Epithelial cell of prostate (primary cell): ENCODE data around the gene MAGEA2B.
"Not testable (repeated sequence)": the region's sequence is repeated elsewhere in the genome, so short reads cannot be mapped to it uniquely, and the experiment has no call there.

ENCODE experiments used
- DNase-seq: peaks from one replicate; pipeline ENCODE4 v3.0.0-alpha.2; 2011; ENCODE audit warnings: low read depth, low spot score
- H3K27ac ChIP-seq: fragments of 450-650 bp; 2 replicates; pipeline ENCODE4 v1.5.1; 2017; ENCODE audit warnings: mild to moderate bottlenecking

MAGEA2B gene, protein sequence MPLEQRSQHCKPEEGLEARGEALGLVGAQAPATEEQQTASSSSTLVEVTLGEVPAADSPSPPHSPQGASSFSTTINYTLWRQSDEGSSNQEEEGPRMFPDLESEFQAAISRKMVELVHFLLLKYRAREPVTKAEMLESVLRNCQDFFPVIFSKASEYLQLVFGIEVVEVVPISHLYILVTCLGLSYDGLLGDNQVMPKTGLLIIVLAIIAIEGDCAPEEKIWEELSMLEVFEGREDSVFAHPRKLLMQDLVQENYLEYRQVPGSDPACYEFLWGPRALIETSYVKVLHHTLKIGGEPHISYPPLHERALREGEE

DNA sequence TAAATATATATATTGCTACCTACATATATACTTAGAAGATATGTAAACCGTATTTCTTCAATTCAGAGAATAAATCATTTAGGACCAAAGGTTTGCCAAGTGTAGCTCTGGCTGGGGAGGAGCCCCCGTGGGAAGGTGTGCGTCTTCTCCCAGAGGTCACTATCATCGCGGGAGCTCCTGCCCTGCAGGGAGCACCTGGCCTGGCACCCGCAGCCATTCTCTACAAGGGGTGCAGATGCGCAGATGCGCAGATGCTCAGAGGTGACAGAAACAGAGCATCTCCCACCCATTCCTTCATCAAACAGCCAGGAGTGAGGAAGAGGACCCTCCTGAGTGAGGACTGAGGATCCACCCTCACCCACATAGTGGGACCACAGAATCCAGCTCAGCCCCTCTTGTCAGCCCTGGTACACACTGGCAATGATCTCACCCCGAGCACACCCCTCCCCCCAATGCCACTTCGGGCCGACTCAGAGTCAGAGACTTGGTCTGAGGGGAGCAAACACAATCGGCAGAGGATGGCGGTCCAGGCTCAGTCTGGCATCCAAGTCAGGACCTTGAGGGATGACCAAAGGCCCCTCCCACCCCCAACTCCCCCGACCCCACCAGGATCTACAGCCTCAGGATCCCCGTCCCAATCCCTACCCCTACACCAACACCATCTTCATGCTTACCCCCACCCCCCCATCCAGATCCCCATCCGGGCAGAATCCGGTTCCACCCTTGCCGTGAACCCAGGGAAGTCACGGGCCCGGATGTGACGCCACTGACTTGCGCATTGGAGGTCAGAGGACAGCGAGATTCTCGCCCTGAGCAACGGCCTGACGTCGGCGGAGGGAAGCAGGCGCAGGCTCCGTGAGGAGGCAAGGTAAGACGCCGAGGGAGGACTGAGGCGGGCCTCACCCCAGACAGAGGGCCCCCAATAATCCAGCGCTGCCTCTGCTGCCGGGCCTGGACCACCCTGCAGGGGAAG, at the start of gene MAGEA2B:
Gene MAGEA2B (plus strand): TSS at position 814 of the 973 bp plus-strand sequence. CDS start 2,479 bp downstream, outside the sequence.
- H3K27ac ChIP-seq = not testable (repeated sequence)

DNA sequence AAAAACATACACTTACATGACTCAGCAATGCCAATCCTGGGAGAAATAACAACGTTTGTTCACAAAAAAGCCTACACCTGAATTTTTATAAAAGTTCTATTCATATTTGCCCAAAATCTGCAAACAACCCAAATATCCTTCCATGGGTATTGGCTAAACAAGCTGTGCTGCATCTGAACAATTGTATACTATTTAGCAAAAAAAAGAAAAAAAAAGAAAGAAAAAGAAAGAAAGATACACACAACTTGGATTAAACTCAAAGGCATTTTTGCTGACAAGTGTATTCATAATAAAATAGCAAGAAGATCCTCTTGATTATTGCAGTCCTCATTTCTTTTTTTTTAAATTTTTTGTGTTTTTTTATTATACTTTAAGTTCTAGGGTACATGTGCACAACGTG, 40.3 kb upstream of the MAGEA2B start:
- DNase-seq = no peak
- H3K27ac ChIP-seq = no peak overlapping the region

More for the DNA sequence above, at the start of gene MAGEA2B:
- not testable (repeated sequence) for DNase-seq

DNA sequence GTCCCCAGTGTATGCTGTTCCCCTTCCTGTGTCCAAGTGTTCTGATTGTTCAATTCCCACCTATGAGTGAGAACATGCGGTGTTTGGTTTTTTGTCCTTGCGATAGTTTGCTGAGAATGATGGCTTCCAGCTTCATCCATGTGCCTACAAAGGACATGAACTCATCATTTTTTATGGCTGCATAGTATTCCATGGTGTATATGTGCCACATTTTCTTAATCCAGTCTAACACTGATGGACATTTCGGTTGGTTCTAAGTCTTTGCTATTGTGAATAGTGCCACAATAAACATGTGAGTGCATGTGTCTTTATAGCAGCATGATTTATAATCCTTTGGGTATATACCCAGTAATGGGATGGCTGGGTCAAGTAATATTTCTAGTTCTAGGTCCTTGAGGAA, 39.8 kb upstream of the MAGEA2B start:
- DNase-seq = not testable (repeated sequence)

DNA sequence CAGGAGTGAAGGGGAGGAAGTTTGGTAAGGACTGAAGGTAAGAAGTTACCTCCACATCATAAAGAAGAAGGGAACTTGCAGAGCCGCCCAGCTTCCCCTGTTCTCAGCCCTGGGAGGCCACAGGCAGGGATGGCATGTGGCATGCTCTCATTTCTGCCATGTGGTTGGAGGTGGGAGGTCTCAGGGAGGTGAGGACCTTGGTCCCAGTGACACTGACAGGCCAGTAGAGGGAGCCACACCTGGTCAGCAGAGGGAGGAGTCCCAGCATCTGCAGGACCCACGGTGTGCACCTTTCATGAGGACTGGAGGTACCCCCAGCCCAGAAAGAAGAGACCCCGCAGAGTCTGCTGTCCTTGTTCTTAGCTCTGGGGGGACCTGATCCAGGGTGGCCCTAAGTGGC, 33.4 kb upstream of the MAGEA2B start:
- H3K27ac ChIP-seq, DNase-seq: not testable (repeated sequence)

More for the DNA sequence above, 39.8 kb upstream of the MAGEA2B start:
- H3K27ac ChIP-seq = not testable (repeated sequence)

DNA sequence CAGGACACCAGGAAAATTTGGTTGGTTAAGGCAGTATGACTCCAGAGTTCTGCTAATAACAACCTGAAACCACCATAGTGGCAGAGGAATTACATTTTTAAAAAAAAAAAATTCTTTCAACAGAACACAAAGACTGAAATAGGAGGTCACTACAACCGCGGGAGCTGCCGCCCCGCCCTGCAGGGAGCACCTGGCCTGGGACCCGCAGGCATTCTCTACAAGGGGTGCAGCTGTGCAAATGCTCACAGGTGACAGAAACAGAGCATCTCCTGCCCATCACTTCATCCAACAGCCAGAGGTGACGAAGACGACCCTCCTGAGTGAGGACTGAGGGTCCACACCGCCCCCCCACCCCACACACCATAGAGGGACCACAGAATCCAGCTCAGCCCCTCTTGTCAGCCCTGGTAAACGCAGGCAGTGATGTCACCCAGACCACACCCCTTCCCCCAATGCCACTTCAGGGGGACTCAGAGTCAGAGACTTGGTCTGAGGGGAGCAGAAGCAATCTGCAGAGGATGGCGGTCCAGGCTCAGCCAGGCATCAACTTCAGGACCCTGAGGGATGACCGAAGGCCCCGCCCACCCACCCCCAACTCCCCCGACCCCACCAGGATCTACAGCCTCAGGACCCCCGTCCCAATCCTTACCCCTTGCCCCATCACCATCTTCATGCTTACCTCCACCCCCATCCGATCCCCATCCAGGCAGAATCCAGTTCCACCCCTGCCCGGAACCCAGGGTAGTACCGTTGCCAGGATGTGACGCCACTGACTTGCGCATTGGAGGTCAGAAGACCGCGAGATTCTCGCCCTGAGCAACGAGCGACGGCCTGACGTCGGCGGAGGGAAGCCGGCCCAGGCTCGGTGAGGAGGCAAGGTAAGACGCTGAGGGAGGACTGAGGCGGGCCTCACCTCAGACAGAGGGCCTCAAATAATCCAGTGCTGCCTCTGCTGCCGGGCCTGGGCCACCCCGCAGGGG, 16.2 kb upstream of the MAGEA2B start, which contains the start of gene MAGEA3:
Gene MAGEA3 (plus strand): TSS at position 843 of the 980 bp plus-strand sequence. CDS start 2,039 bp downstream, outside the sequence.
- H3K27ac ChIP-seq = not testable (repeated sequence)

DNA sequence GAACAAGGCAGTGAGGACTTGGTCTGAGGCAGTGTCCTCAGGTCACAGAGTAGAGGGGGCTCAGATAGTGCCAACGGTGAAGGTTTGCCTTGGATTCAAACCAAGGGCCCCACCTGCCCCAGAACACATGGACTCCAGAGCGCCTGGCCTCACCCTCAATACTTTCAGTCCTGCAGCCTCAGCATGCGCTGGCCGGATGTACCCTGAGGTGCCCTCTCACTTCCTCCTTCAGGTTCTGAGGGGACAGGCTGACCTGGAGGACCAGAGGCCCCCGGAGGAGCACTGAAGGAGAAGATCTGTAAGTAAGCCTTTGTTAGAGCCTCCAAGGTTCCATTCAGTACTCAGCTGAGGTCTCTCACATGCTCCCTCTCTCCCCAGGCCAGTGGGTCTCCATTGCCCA, 14.0 kb upstream of the MAGEA2B start:
- DNase-seq, H3K27ac ChIP-seq: not testable (repeated sequence)

More for the DNA sequence above, 16.2 kb upstream of the MAGEA2B start, which contains the start of gene MAGEA3:
- DNase-seq = not testable (repeated sequence)

DNA sequence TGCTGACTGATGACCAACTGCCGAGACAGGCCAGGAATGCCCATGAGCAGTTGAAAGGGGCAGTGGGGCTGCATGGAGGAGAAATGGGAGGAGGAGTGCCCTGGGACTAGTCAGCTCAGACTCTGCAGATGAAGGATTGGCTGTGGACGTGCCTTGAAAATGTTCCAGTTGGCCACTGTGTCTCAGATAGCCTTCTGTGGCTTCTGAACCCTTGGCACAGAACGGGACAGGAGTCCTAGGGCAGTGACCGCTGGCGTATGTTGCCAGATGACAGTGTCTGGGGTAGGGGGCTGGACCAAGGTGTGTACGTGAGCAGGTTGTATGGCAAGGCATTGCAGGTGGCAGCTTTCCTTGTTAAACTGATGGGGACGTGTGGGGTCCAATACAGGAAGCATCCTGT, 7.9 kb upstream of the MAGEA2B start:
- not testable (repeated sequence) for DNase-seq, H3K27ac ChIP-seq

DNA sequence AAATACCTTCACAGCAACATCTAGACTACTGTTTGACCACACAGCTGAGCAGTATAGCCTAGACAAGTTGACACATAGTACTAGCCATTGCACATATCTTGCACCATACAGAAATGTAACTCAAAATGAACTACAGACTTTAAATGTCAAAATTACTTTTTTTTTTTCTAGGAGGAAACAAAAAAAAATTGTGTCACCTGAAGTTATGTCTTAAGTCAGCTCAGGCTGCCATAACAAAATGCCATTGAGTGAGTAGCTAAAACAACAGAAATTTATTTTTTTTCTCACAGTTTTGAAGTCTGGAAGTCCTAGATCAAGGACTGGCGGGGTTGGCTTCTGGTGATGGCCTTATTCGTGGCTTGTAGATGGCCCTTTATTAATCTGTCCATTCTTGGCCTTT, 5.3 kb upstream of the MAGEA2B start, which contains the start of gene CSAG2:
Gene CSAG2 (minus strand): TSS at position 101 of the 400 bp plus-strand sequence. CDS start 161 bp downstream, outside the sequence.
- not testable (repeated sequence) for DNase-seq, H3K27ac ChIP-seq

DNA sequence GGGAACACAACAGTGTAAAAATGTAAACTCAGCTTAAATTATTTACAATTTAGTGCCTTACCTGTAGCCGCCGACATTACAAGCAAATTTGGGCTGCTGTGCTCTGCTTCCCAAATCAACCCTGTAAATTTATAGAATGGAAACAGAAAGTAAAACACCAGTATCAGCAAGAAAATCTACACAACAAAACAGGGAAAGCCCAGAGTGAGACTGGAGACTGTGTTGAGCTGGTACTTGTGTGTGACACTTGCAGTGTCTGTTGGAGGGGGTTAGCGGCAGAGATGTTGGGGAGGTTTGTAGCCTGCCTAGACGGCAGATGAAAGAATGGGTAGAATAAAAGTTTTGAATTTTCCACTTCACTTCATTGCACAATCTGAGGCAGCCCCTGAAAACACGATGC, 1.2 kb upstream of the MAGEA2B start:
- H3K27ac ChIP-seq, DNase-seq: not testable (repeated sequence)

DNA sequence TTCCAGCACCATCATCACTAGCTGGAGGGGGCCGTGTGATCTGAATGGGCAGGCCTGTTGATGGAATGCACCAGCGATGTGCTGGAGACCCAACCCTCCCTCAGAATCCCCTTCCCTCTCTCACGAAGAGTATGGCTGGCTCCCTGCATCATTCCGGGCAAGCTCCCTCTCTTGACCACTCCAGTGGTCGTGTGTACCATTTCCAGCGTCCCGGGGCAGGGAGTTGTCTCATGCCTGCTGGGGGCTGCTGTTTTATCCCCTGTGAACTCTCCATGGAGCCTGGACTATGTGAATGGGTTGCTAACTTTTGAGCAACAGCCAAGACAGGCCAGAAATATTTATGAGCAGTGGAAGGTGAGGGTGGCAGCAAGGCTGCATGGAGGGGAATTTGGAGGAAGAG, 11.0 kb downstream of the MAGEA2B start:
- H3K27ac ChIP-seq = no peak overlapping the region

DNA sequence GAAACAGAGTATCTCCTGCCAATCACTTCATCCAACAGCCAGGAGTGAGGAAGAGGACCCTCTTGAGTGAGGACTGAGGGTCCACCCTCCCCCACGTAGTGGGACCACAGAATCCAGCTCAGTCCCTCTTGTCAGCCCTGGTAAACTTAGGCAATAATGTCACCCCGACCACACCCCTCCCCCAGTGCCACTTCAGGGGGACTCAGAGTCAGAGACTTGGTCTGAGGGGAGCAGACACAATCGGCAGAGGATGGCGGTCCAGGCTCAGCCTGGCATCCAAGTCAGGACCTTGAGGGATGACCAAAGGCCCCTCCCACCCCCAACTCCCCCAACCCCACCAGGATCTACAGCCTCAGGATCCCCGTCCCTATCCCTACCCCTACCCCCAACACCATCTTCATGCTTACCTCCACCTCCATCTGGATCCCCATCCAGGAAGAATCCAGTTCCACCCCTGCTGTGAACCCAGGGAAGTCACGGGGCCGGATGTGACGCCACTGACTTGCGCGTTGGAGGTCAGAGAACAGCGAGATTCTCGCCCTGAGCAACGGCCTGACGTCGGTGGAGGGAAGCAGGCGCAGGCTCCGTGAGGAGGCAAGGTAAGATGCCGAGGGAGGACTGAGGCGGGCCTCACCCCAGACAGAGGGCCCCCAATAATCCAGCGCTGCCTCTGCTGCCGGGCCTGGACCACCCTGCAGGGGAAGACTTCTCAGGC, 19.0 kb downstream of the MAGEA2B start, which contains the start of the genes CSAG1 and MAGEA12:
Gene CSAG1 (minus strand): TSS at position 461 of the 715 bp plus-strand sequence. CDS start 1,261 bp downstream, outside the sequence.
Gene MAGEA12 (plus strand): TSS at position 497 of the 715 bp plus-strand sequence. CDS start 2,405 bp downstream, outside the sequence.
- H3K27ac ChIP-seq = no peak within 1 kb of the TSS

More for the DNA sequence above, 11.0 kb downstream of the MAGEA2B start:
- DNase-seq = no peak

DNA sequence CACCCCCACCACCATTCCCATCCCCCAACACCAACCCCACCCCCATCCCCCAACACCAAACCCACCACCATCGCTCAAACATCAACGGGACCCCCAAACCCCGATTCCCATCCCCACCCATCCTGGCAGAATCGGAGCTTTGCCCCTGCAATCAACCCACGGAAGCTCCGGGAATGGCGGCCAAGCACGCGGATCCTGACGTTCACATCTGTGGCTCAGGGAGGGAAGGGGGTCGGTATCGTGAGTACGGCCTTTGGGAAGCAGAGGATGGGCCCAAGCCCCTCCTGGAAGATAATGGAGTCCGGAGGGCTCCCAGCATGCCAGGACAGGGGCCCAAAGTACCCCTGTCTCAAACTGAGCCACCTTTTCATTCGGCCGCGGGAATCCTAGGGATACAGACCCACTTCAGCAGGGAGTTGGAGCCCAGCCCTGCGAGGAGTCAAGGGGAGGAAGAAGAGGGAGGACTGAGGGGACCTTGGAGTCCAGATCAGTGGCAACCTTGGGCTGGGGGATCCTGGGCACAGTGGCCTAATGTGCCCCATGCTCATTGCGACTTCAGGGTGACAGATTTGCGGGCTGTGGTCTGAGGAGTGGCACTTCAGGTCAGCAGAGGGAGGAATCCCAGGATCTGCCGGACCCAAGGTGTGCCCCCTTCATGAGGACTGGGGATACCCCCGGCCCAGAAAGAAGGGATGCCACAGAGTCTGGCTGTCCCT, 19.9 kb downstream of the MAGEA2B start:
- not testable (repeated sequence) for H3K27ac ChIP-seq, DNase-seq

More for the DNA sequence above, 19.0 kb downstream of the MAGEA2B start, which contains the start of the genes CSAG1 and MAGEA12:
- DNase-seq = no peak

DNA sequence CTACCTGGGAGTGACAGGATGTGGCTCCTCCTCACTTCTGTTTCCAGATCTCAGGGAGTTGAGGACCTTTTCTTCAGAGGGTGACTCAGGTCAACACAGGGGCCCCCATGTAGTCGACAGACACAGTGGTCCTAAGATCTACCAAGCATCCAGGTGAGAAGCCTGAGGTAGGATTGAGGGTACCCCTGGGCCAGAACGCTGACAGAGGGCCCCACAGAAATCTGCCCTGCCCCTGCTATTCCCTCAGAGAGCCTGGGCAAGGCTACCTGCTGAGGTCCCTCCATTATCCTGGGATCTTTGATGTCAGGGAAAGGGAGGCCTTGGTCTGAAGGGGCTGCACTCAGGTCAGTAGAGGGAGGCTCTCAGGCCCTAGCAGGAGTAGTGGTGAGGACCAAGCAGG, 20.7 kb downstream of the MAGEA2B start:
- no peak overlapping the region for H3K27ac ChIP-seq
- no peak for DNase-seq

DNA sequence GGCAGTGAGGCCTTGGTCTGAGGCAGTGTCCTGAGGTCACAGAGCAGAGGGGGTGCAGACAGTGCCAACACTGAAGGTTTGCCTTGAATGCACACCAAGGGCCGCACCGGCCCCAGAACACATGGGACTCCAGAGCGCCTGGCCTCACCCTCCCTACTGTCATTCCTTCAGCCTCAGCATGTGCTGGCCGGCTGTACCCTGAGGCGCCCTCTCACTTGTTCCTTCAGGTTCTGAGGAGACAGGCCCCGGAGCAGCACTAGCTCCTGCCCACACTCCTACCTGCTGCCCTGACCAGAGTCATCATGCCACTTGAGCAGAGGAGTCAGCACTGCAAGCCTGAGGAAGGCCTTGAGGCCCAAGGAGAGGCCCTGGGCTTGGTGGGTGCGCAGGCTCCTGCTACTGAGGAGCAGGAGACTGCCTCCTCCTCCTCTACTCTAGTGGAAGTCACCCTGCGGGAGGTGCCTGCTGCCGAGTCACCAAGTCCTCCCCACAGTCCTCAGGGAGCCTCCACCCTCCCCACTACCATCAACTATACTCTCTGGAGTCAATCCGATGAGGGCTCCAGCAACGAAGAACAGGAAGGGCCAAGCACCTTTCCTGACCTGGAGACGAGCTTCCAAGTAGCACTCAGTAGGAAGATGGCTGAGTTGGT, 21.6 kb downstream of the MAGEA2B start:
- DNase-seq = no peak
- no peak overlapping the region for H3K27ac ChIP-seq

DNA sequence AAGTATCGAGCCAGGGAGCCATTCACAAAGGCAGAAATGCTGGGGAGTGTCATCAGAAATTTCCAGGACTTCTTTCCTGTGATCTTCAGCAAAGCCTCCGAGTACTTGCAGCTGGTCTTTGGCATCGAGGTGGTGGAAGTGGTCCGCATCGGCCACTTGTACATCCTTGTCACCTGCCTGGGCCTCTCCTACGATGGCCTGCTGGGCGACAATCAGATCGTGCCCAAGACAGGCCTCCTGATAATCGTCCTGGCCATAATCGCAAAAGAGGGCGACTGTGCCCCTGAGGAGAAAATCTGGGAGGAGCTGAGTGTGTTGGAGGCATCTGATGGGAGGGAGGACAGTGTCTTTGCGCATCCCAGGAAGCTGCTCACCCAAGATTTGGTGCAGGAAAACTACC, 22.1 kb downstream of the MAGEA2B start:
- not testable (repeated sequence) for DNase-seq, H3K27ac ChIP-seq

DNA sequence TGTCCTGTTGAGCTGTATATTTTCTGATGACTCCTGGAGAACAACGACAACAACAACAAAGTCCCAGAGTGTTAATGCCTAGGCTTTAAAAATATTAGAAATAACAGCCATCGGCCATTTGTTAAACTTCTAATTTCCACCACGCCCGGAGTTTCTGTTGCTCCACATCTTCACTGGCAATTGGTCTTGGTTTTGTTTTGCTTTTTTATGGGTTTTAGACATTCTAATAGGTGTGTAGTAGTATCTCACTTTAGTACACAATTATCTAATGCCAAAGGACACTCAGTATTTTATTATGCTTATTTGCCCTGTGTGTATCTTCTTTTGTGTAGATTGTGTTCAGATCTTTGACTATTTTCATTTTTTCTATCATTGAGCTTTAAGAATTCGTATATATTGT, 24.1 kb downstream of the MAGEA2B start:
- H3K27ac ChIP-seq = no peak overlapping the region
- DNase-seq = no peak
